Spleen (tissue), 7 donors: ENCODE data around the gene LIMA1.

Experiments
- CTCF ChIP-seq, 11 experiments: fragments of 200-600 bp in 7 of 11; fragments of 450-650 bp in 4 of 11; sonication (generic) in 4 of 11; IDR thresholded peaks in 8 of 11; conservative IDR thresholded peaks in 3 of 11; 1 replicate in 7 of 11; 2 replicates in 4 of 11; pipeline versions ENCODE4 v1.4.0 to v1.8.0; 2016 to 2021; ENCODE audit warnings: antibody characterized with exemption in 11 of 11, inconsistent platforms in 4 of 11, mild to moderate bottlenecking in 1 of 11
- POLR2A ChIP-seq, 3 donors: fragments of 450-650 bp; IDR thresholded peaks; one replicate each; pipeline ENCODE4 v1.5.1; 2017; ENCODE audit warnings: antibody characterized with exemption in 3 of 3, mild to moderate bottlenecking in 1 of 3
- POLR2AphosphoS5 ChIP-seq, 3 donors: sonication (generic); formaldehyde crosslinking; IDR thresholded peaks; one replicate each; pipeline ENCODE4 v1.5.1; 2017; ENCODE audit warnings: antibody characterized with exemption in 3 of 3
- donor health status: DM: no; HTN: no; CAD: no; lungs with moderate emphysema.
- donor health status: DM: no; HTN: no; CAD: no.
- donor health status: DM: no; HTN: no; CAD: no.

GRCh38 chr12:50200552-50201273 lies 82.6 kb downstream of the LIMA1 start:
- no peak for TF ChIP-seq CTCF (IDR thresholded peaks at IDR 0.05 in 8 of 11, conservative IDR thresholded peaks at IDR 0.05 in 3 of 11)
- TF ChIP-seq POLR2AphosphoS5 (IDR thresholded peaks at IDR 0.05): no peak
- TF ChIP-seq POLR2A (IDR thresholded peaks at IDR 0.05): no peak
